ENCODE measurements around the gene NDUFB7.

- TF ChIP-seq GATA2 (IDR thresholded peaks at IDR 0.05; ENCODE audit: low read depth, low read length) (no peak), GATA3 (IDR thresholded peaks at IDR 0.05; ENCODE audit: low read depth, low read length) (no peak)
Observed at GRCh38 chr19:14619404-14619803, 47.5 kb upstream of the NDUFB7 start.

Measured in SH-SY5Y (cell line).